Right cardiac atrium (tissue), 5 donors: ENCODE results near the gene ZNF860. TPM values are rescaled to one million over a fixed set of nuclear protein-coding genes. Genes with fewer than 3 reads are reported as not detected.

ENCODE experiments used
- ATAC-seq, 2 donors: fragments of 200-7000 bp; cut with Tn5 transposase; one replicate each; pipeline versions ENCODE4 v1.8.0 to v1.9.1; 2020; ENCODE audit warnings: moderate library complexity in 2 of 2, mild to moderate bottlenecking in 1 of 2
- DNase-seq, 3 donors: peaks; one replicate each; pipeline ENCODE4 v3.0.0-alpha.2; 2020
- H3K27ac ChIP-seq: one replicate; pipeline ENCODE4 v1.5.1; 2013; ENCODE audit warnings: mild to moderate bottlenecking, low read length, control low read depth, moderate library complexity
- H3K27me3 ChIP-seq: one replicate; pipeline ENCODE4 v1.6.1; 2013; ENCODE audit not compliant: control insufficient read depth, insufficient read depth
- H3K4me1 ChIP-seq: one replicate; pipeline ENCODE4 v1.6.1; 2013; ENCODE audit warnings: low read length; ENCODE audit not compliant: control insufficient read depth, insufficient read depth
- H3K4me3 ChIP-seq: one replicate; pipeline ENCODE4 v1.5.1; 2013; ENCODE audit warnings: low read length, control low read depth
- H3K9me3 ChIP-seq: one replicate; pipeline ENCODE4 v1.6.1; 2013; ENCODE audit warnings: low read length; ENCODE audit not compliant: control insufficient read depth
- WGBS: extraction: QIAGEN DNeasy Blood & Tissue Kit; methylation state at CpG from one replicate; pipeline ENCODE4 v1.1.7; 2013; 5-methylcytosine and 5-hydroxymethylcytosine counted together
- intact Hi-C, 4 donors: fragments of 100-400 bp; cut with DNase I; formaldehyde crosslinking; loops; one replicate each; pipeline versions ENCODE4 v1.11.0 to v1.14.0; 2022 to 2023
- polyA plus RNA-seq: library from polyadenylated mRNA; stranded (reverse); fragments of 200-250 nt; gene quantifications from one replicate; pipeline ENCODE4 v1.2.3, GENCODE V29; 2013
- total RNA-seq, 4 donors: library from RNA; stranded (reverse); fragmentation: NEBNext Ultra II Directional; extraction: Animal tissue kit (Norgen Biotek cat#: 25700); gene quantifications; one replicate each; pipeline ENCODE4 v1.2.1, GENCODE V29; 2021
- donor health status: healthy with polysubstance abuse.
- donor health status: DM: no; HTN: yes; CAD: no.
- donor health status: DM: no; HTN: no; CAD: no.
- donor health status: DM: no; HTN: yes; CAD: no; lungs with severe emphysema.
- donor health status: DM: yes; HTN: yes; CAD: no.

The ZNF860 gene
- total and polyA plus RNA-seq, 5 donors: 0.12 to 0.34 (median 0.23) TPM

- Histone ChIP-seq H3K9me3 (no peaks in the 10 kb centered on the region), H3K27ac (no peak overlapping the region), H3K4me3 (no peak overlapping the region), H3K4me1 (peaks cover 10% of the 10 kb centered on the region), H3K27me3 (no peaks in the 10 kb centered on the region)
- DNase-seq (no peak), ATAC-seq (no peak)
- intact Hi-C loops: no loop called here
- WGBS: 53% methylated on average over 6 of the region's 6 CpGs
These were observed 33.9 kb upstream of the ZNF860 start for GRCh38 chr3:31947671-31948091.

GRCh38 chr3:31948280-31948679 lies 33.3 kb upstream of the ZNF860 start:
- H3K9me3 ChIP-seq: no peaks in the 10 kb centered on the region
- ATAC-seq (no peak), DNase-seq (no peak)
- H3K4me3 ChIP-seq: no peak overlapping the region
- H3K4me1 ChIP-seq: peaks cover 10% of the 10 kb centered on the region
- intact Hi-C loops: no loop called here
- no peak overlapping the region for H3K27ac ChIP-seq
- WGBS: 91% methylated on average over 6 of the region's 6 CpGs
- no peaks in the 10 kb centered on the region for H3K27me3 ChIP-seq

DNA sequence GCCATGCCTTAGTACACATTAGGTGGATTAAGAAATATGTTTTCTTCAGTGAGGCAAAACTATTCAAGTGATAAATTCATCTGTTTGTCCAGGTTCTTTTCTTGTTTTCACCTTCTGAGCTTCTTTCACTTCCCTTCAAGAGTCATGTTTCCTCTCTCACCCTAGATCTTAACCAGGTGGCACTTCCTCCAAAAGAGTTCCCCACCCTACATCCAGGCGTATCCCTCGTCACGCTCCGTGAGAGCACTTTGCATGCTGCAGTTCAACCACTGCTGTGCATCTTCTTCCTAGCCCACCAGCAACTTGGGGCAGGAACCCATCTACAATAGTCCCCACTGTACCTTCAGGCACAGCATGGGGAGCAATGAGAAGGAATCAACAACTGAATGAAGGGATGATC lies 29.3 kb upstream of the ZNF860 start:
- no peak overlapping the region for H3K27ac ChIP-seq
- intact Hi-C loops: no loop called here
- H3K4me3 ChIP-seq: no peak overlapping the region
- peaks cover 3% of the 10 kb centered on the region for H3K4me1 ChIP-seq
- DNase-seq (no peak), ATAC-seq (no peak)
- WGBS: 73% methylated on average over 4 of the region's 4 CpGs
- H3K27me3 ChIP-seq: no peaks in the 10 kb centered on the region
- no peaks in the 10 kb centered on the region for H3K9me3 ChIP-seq

GRCh38 chr3:31953091-31953490 lies 28.5 kb upstream of the ZNF860 start:
- Histone ChIP-seq H3K4me3 (no peak overlapping the region), H3K9me3 (no peaks in the 10 kb centered on the region), H3K27ac (no peak overlapping the region), H3K4me1 (no peaks in the 10 kb centered on the region), H3K27me3 (no peaks in the 10 kb centered on the region)
- DNase-seq: no peak
- WGBS: 93% methylated on average over 7 of the region's 7 CpGs
- intact Hi-C loops: no loop called here
- ATAC-seq: no peak

DNA sequence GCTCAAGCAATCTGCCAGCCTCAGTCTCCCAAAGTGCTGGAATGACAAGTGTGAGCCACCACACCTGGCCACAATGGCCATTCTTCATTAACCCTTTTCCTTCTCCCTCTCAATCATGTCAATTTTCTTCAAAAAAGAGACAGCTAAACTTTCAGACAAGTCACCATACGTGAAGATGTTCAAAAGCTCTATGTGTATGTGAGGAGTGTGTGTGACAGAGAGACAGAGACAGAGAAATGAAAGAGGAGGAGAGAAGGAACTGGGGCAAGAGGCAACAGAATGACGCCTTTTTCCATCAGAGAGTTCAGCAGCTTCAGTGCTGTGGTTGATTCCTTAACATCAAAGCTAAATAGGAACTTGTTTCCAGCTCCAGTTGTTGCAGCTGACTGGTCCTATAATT lies 27.9 kb upstream of the ZNF860 start:
- 93% methylated on average over 2 of the region's 2 CpGs for WGBS
- ATAC-seq (no peak), DNase-seq (no peak)
- Histone ChIP-seq H3K27ac (no peak overlapping the region), H3K9me3 (no peaks in the 10 kb centered on the region), H3K4me3 (no peak overlapping the region), H3K4me1 (no peaks in the 10 kb centered on the region), H3K27me3 (no peaks in the 10 kb centered on the region)
- intact Hi-C loops: no loop called here

DNA sequence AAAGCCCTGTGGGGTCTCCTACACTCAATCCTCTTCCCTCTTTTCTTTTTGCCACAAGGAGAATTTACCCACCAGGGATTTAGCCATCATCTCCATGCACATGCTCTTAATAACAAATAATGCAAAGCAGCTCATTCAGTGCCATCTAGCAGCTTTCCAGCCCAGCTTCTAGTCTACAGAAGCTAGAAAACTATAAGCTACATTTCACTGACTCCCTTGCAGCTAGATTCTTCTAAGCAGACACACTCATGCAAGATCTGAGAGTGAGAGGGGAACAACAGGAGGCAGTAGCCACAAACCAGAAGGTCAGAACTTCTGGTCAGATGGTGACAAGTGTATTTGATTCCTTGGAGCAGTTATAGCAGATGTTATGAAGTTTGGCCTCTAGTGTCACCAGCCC lies 26.0 kb upstream of the ZNF860 start:
- no peak overlapping the region for H3K4me3 ChIP-seq
- ATAC-seq (no peak), DNase-seq (no peak)
- H3K27me3 ChIP-seq: no peaks in the 10 kb centered on the region
- intact Hi-C loops: no loop called here
- no peaks in the 10 kb centered on the region for H3K9me3 ChIP-seq
- no peaks in the 10 kb centered on the region for H3K4me1 ChIP-seq
- H3K27ac ChIP-seq: no peak overlapping the region

GRCh38 chr3:31957106-31957505 lies 24.4 kb upstream of the ZNF860 start:
- Histone ChIP-seq H3K4me1 (peaks cover 3% of the 10 kb centered on the region), H3K27me3 (no peaks in the 10 kb centered on the region), H3K27ac (no peak overlapping the region), H3K4me3 (no peak overlapping the region), H3K9me3 (no peaks in the 10 kb centered on the region)
- ATAC-seq (no peak), DNase-seq (no peak)
- 81% methylated on average over 3 of the region's 3 CpGs for WGBS
- intact Hi-C loops: no loop called here

- DNase-seq (peak in 1 of 3 donors; percentile 54), ATAC-seq (peak; percentile 71 to 85)
- H3K27ac ChIP-seq: no peak overlapping the region
- H3K4me3 ChIP-seq: no peak overlapping the region
- 26% methylated on average over 3 of the region's 3 CpGs for WGBS
- H3K27me3 ChIP-seq: no peaks in the 10 kb centered on the region
- no peaks in the 10 kb centered on the region for H3K9me3 ChIP-seq
- H3K4me1 ChIP-seq: peaks cover 3% of the 10 kb centered on the region
- intact Hi-C loops: no loop called here
These were observed 22.8 kb upstream of the ZNF860 start for GRCh38 chr3:31958701-31959152.

DNA sequence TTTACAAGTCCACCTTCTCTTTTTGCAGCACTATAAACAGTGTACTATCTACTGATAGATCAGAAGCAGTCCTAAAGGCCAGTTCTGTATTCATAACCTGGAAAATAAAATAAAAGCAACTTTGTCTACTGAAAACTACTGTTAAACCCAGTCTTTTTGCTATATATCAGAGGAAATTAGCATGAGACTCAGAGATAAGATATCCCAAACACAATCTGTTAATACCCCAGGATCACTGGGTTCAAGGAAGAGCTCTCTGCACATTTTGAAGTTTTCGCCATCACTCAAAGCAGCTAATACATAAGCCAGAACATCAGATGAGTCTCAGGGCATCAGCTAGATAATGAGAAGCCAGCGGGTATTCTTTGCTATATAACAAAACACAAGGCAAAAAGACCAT lies 22.3 kb upstream of the ZNF860 start:
- Histone ChIP-seq H3K27ac (peak overlapping the region; percentile 53), H3K9me3 (no peaks in the 10 kb centered on the region), H3K4me3 (peak overlapping the region; percentile 40), H3K27me3 (no peaks in the 10 kb centered on the region), H3K4me1 (peaks cover 3% of the 10 kb centered on the region)
- intact Hi-C loops: no loop called here
- 73% methylated on average over 2 of the region's 2 CpGs for WGBS
- ATAC-seq (no peak), DNase-seq (no peak)

DNA sequence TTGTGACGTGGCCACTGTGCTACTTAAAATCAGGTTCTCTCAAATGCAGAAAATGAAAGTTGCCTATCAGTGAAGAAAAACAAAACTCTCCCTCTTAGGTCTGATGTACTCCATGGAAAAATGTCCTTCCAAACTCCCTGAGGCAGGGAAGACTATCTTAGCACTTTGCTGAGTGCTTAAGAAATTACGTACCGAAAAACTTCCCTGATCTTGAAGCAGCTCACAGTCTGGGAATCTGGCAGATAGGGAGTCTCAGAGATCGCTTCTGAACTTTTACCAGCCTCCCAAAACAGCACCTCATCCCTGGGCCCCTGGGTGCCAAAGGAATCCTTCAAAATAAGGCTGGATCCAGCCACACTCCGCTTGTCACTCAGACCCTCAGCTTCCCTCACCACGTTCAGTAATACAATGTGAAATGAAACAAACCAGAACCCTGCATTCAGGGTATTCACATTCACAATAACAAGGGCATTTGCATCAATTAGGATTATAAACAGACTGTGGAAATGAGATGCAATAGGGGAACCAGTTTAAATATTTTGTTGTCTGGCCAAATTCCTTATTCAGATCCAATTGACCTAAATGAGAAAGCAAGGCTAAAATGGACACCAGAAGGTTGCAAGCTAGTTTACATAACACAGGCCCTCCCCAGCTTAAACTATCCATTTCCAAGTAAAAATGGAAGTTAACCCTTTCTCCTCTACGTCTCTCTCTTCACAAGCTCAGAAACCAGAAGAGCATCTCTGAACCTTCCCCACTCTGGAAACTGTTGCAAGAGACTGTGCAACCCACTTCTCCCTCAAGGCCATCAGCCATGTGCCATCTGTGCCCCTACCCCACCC lies 21.4 kb upstream of the ZNF860 start:
- ATAC-seq (peak; percentile 59 to 65), DNase-seq (no peak)
- intact Hi-C loops: no loop called here
- 32% methylated on average over 7 of the region's 7 CpGs for WGBS
- Histone ChIP-seq H3K4me1 (peaks cover 3% of the 10 kb centered on the region), H3K27me3 (no peaks in the 10 kb centered on the region), H3K4me3 (peak overlapping the region; percentile 40), H3K9me3 (no peaks in the 10 kb centered on the region), H3K27ac (peak overlapping the region; percentile 70)

GRCh38 chr3:31960793-31961431 lies 20.6 kb upstream of the ZNF860 start:
- H3K27ac ChIP-seq: no peak overlapping the region
- intact Hi-C loops: no loop called here
- no peak for DNase-seq
- 69% methylated on average over 4 of the region's 4 CpGs for WGBS
- no peaks in the 10 kb centered on the region for H3K9me3 ChIP-seq
- no peak overlapping the region for H3K4me3 ChIP-seq
- H3K27me3 ChIP-seq: no peaks in the 10 kb centered on the region
- peak in 1 of 2 donors; percentile 27 for ATAC-seq
- H3K4me1 ChIP-seq: peaks cover 3% of the 10 kb centered on the region
